SK-N-SH treated with all-trans-retinoic acid at 6 μM for 48 hours (cell line): ENCODE results near the gene STARD10.

Experiments
- ATAC-seq: fragments of 200-7000 bp; cut with Tn5 transposase; 3 replicates; pipeline ENCODE4 v1.9.1; 2020; ENCODE audit warnings: mild to moderate bottlenecking, moderate library complexity
- ARNTL ChIP-seq: fragments of 450-650 bp; formaldehyde crosslinking; IDR thresholded peaks from 2 replicates; pipeline ENCODE4 v1.5.0; 2020; ENCODE audit warnings: low read depth, mild to moderate bottlenecking, moderate library complexity, borderline replicate concordance
- BACH2 ChIP-seq: fragments of 250-450 bp; sonication (Bioruptor Pico); IDR thresholded peaks from 2 replicates; pipeline ENCODE4 v1.9.0; 2021; ENCODE audit warnings: mild to moderate bottlenecking, borderline replicate concordance
- CSDC2 ChIP-seq: fragments of 250-450 bp; sonication (Bioruptor Pico); IDR thresholded peaks from 2 replicates; pipeline ENCODE4 v1.5.0; 2020; ENCODE audit warnings: mild to moderate bottlenecking, moderate library complexity
- GLIS3 ChIP-seq: fragments of 250-450 bp; sonication (Bioruptor Pico); IDR thresholded peaks from 2 replicates; pipeline ENCODE4 v1.5.0; 2020; ENCODE audit warnings: mild to moderate bottlenecking, moderate library complexity
- ISL1 ChIP-seq: fragments of 250-450 bp; sonication (Bioruptor Pico); IDR thresholded peaks from 2 replicates; pipeline ENCODE4 v2.1.2; 2022; ENCODE audit warnings: mild to moderate bottlenecking, moderate library complexity
- OSR1 ChIP-seq: fragments of 250-450 bp; sonication (Bioruptor Pico); IDR thresholded peaks from 2 replicates; pipeline ENCODE4 v1.8.0; 2022; ENCODE audit warnings: moderate library complexity, mild to moderate bottlenecking, inconsistent platforms
- PPARA ChIP-seq: fragments of 250-450 bp; sonication (Bioruptor Pico); IDR thresholded peaks from 2 replicates; pipeline ENCODE4 v1.5.0; 2020; ENCODE audit warnings: mild to moderate bottlenecking, borderline replicate concordance
- RARB ChIP-seq: fragments of 250-450 bp; sonication (Bioruptor Pico); IDR thresholded peaks from 2 replicates; pipeline ENCODE4 v1.8.0; 2021; ENCODE audit warnings: mild to moderate bottlenecking, moderate library complexity
- SNAI2 ChIP-seq: fragments of 250-450 bp; sonication (Bioruptor Pico); IDR thresholded peaks from 2 replicates; pipeline ENCODE4 v1.5.0; 2020; ENCODE audit warnings: mild to moderate bottlenecking, moderate library complexity
- TCF4 ChIP-seq: fragments of 250-450 bp; sonication (Bioruptor Pico); IDR thresholded peaks from 2 replicates; pipeline ENCODE4 v1.8.0; 2021; ENCODE audit warnings: mild to moderate bottlenecking, moderate library complexity, borderline replicate concordance
- TOX ChIP-seq: fragments of 250-450 bp; sonication (Bioruptor Pico); IDR thresholded peaks from 2 replicates; pipeline ENCODE4 v1.8.0; 2021; ENCODE audit warnings: mild to moderate bottlenecking, moderate library complexity, borderline replicate concordance
- ZC3H10 ChIP-seq: fragments of 250-450 bp; sonication (Bioruptor Pico); IDR thresholded peaks from 2 replicates; pipeline ENCODE4 v1.5.1; 2021; ENCODE audit warnings: mild to moderate bottlenecking, moderate library complexity
- ZFP3 ChIP-seq: fragments of 250-450 bp; sonication (Bioruptor Pico); IDR thresholded peaks from 2 replicates; pipeline ENCODE4 v1.5.0; 2020; ENCODE audit warnings: mild to moderate bottlenecking, moderate library complexity
- ZFP30 ChIP-seq: fragments of 450-650 bp; formaldehyde crosslinking; IDR thresholded peaks from 2 replicates; pipeline ENCODE4 v1.5.0; 2022; ENCODE audit warnings: mild to moderate bottlenecking, moderate library complexity
- ZNF565 ChIP-seq: fragments of 450-650 bp; formaldehyde crosslinking; conservative IDR thresholded peaks from 2 replicates; pipeline ENCODE4 v1.5.0; 2020; ENCODE audit warnings: low read depth, mild to moderate bottlenecking, moderate library complexity
- ZNF70 ChIP-seq: fragments of 450-650 bp; formaldehyde crosslinking; IDR thresholded peaks from 2 replicates; pipeline ENCODE4 v1.5.0; 2020; ENCODE audit warnings: mild to moderate bottlenecking, moderate library complexity
- ZNF8 ChIP-seq: fragments of 450-650 bp; formaldehyde crosslinking; IDR thresholded peaks from 2 replicates; pipeline ENCODE4 v1.5.0; 2020; ENCODE audit warnings: mild to moderate bottlenecking, moderate library complexity
- TF ChIP-seq, protein P1 (sequence below): fragments of 250-450 bp; sonication (Bioruptor Pico); IDR thresholded peaks from 2 replicates; pipeline ENCODE4 v1.5.0; 2020; ENCODE audit warnings: mild to moderate bottlenecking, moderate library complexity
- TF ChIP-seq, protein P2 (sequence below): fragments of 250-450 bp; sonication (Bioruptor Pico); IDR thresholded peaks from 2 replicates; pipeline ENCODE4 v1.5.1; 2020; ENCODE audit warnings: low read depth, mild to moderate bottlenecking, moderate library complexity
- TF ChIP-seq, protein P3 (sequence below): fragments of 250-450 bp; sonication (Bioruptor Pico); IDR thresholded peaks from 2 replicates; pipeline ENCODE4 v1.8.0; 2021; ENCODE audit warnings: low read depth, mild to moderate bottlenecking, moderate library complexity, borderline replicate concordance
- TF ChIP-seq, protein P4 (sequence below): fragments of 250-450 bp; sonication (Bioruptor Pico); IDR thresholded peaks from 2 replicates; pipeline ENCODE4 v1.8.0; 2020; ENCODE audit warnings: mild to moderate bottlenecking, moderate library complexity, borderline replicate concordance
- TF ChIP-seq, protein P5 (sequence below): fragments of 250-450 bp; sonication (Bioruptor Pico); IDR thresholded peaks from 2 replicates; pipeline ENCODE4 v1.5.1; 2021; ENCODE audit warnings: mild to moderate bottlenecking, moderate library complexity

The STARD10 gene

DNA sequence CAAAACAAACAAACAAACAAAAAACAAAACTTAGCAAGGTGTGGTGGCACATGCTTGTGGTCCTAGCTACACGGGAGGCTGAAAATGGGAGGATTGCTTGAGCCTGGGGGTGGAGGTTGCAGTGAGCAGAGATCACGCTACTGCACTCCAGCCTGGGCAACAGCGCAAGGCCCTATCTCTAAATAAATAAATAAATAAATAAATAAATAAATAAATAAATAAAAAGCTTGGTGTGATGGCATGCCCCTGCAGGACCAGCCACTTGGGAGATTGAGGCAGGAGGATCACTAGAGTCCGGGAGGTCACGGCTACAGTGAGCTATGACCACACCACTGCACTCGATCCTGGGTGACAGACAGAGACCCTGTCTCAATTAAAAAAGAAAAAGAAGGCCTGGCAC, 9.0 kb upstream of the STARD10 start (continued):
- TF ChIP-seq, protein P1, sequence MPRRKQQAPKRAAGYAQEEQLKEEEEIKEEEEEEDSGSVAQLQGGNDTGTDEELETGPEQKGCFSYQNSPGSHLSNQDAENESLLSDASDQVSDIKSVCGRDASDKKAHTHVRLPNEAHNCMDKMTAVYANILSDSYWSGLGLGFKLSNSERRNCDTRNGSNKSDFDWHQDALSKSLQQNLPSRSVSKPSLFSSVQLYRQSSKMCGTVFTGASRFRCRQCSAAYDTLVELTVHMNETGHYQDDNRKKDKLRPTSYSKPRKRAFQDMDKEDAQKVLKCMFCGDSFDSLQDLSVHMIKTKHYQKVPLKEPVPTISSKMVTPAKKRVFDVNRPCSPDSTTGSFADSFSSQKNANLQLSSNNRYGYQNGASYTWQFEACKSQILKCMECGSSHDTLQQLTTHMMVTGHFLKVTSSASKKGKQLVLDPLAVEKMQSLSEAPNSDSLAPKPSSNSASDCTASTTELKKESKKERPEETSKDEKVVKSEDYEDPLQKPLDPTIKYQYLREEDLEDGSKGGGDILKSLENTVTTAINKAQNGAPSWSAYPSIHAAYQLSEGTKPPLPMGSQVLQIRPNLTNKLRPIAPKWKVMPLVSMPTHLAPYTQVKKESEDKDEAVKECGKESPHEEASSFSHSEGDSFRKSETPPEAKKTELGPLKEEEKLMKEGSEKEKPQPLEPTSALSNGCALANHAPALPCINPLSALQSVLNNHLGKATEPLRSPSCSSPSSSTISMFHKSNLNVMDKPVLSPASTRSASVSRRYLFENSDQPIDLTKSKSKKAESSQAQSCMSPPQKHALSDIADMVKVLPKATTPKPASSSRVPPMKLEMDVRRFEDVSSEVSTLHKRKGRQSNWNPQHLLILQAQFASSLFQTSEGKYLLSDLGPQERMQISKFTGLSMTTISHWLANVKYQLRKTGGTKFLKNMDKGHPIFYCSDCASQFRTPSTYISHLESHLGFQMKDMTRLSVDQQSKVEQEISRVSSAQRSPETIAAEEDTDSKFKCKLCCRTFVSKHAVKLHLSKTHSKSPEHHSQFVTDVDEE, result no peak
- TF ChIP-seq ZNF8 (CRISPR knock-in tag) (no peak), OSR1 (CRISPR knock-in tag) (no peak), CSDC2 (CRISPR knock-in tag) (no peak), BACH2 (CRISPR knock-in tag) (no peak), ARNTL (CRISPR knock-in tag) (no peak)

DNA sequence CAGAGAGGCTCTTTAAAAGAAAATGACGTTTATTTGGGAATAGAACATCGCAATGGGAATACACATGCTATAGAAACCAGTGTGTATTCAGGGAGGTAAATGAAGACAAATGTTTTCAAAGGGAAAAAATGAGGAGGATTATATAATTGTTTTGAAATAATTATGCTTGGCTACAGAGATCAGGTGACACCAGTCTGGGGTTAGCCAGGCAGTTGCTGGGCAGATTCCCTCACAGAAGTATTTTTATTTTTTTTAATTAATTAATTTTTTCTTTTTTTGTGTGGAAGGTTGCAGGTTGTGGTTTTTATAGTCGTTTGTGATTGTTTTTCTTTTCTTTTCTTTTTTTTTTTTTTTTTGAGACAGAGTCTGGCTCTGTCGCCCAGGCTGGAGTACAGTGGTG, 5.6 kb upstream of the STARD10 start:
- TF ChIP-seq BACH2 (CRISPR knock-in tag), result no peak
- no peak for TF ChIP-seq ZNF8 (CRISPR knock-in tag)
- TF ChIP-seq OSR1 (CRISPR knock-in tag), result no peak
- no peak for TF ChIP-seq ISL1 (CRISPR knock-in tag)
- no peak for TF ChIP-seq RARB (CRISPR knock-in tag)
- TF ChIP-seq ZFP3 (CRISPR knock-in tag), result no peak
- TF ChIP-seq GLIS3, result no peak
- no peak for TF ChIP-seq SNAI2 (CRISPR knock-in tag)
- TF ChIP-seq ZC3H10, result no peak
- TF ChIP-seq ARNTL (CRISPR knock-in tag), result no peak
- TF ChIP-seq, protein P2, sequence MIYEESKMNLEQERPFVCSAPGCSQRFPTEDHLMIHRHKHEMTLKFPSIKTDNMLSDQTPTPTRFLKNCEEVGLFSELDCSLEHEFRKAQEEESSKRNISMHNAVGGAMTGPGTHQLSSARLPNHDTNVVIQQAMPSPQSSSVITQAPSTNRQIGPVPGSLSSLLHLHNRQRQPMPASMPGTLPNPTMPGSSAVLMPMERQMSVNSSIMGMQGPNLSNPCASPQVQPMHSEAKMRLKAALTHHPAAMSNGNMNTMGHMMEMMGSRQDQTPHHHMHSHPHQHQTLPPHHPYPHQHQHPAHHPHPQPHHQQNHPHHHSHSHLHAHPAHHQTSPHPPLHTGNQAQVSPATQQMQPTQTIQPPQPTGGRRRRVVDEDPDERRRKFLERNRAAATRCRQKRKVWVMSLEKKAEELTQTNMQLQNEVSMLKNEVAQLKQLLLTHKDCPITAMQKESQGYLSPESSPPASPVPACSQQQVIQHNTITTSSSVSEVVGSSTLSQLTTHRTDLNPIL (CRISPR knock-in tag), result no peak
- TF ChIP-seq PPARA (CRISPR knock-in tag), result no peak
- TF ChIP-seq ZNF70 (CRISPR knock-in tag), result no peak
- no peak for TF ChIP-seq ZFP30 (CRISPR knock-in tag)
- no peak for TF ChIP-seq TOX (CRISPR knock-in tag)
- no peak for TF ChIP-seq ZNF565
- no peak for TF ChIP-seq CSDC2 (CRISPR knock-in tag)
- no peak for TF ChIP-seq TCF4 (CRISPR knock-in tag)
- TF ChIP-seq, protein P3, sequence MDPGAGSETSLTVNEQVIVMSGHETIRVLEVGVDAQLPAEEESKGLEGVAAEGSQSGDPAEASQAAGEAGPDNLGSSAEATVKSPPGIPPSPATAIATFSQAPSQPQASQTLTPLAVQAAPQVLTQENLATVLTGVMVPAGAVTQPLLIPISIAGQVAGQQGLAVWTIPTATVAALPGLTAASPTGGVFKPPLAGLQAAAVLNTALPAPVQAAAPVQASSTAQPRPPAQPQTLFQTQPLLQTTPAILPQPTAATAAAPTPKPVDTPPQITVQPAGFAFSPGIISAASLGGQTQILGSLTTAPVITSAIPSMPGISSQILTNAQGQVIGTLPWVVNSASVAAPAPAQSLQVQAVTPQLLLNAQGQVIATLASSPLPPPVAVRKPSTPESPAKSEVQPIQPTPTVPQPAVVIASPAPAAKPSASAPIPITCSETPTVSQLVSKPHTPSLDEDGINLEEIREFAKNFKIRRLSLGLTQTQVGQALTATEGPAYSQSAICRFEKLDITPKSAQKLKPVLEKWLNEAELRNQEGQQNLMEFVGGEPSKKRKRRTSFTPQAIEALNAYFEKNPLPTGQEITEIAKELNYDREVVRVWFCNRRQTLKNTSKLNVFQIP, result no peak
- peak; percentile 58; the same call in 2 of the 3 replicates for ATAC-seq

DNA sequence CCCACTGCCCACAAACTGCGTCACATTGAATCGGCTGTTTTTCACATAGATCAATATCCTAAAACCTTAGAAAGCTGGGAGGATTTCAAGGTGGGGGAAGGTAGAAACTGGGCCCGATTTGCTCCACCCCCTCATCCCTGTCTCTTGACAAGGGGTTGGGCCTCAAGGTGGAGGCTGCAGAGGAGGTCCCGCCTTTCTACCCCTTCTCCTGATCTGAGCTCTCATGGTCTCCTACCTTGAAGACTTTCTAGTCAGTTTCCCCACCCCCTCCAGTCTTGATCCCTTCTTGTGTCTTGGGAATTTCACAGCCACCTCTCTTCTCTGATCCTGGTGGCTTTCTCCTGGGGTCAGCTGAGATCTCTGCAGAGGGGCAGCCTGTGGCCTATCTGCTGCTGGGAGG, 4.5 kb upstream of the STARD10 start:
- ATAC-seq, result no peak
- TF ChIP-seq ZFP30 (CRISPR knock-in tag) (no peak), OSR1 (CRISPR knock-in tag) (no peak), CSDC2 (CRISPR knock-in tag) (no peak), ZC3H10 (no peak), ZNF565 (no peak), ZNF70 (CRISPR knock-in tag) (no peak), ISL1 (CRISPR knock-in tag) (no peak), ZNF8 (CRISPR knock-in tag) (no peak), ZFP3 (CRISPR knock-in tag) (no peak), RARB (CRISPR knock-in tag) (no peak), SNAI2 (CRISPR knock-in tag) (no peak), TOX (CRISPR knock-in tag) (no peak), GLIS3 (no peak)
- TF ChIP-seq, protein P4, sequence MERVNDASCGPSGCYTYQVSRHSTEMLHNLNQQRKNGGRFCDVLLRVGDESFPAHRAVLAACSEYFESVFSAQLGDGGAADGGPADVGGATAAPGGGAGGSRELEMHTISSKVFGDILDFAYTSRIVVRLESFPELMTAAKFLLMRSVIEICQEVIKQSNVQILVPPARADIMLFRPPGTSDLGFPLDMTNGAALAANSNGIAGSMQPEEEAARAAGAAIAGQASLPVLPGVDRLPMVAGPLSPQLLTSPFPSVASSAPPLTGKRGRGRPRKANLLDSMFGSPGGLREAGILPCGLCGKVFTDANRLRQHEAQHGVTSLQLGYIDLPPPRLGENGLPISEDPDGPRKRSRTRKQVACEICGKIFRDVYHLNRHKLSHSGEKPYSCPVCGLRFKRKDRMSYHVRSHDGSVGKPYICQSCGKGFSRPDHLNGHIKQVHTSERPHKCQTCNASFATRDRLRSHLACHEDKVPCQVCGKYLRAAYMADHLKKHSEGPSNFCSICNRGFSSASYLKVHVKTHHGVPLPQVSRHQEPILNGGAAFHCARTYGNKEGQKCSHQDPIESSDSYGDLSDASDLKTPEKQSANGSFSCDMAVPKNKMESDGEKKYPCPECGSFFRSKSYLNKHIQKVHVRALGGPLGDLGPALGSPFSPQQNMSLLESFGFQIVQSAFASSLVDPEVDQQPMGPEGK (CRISPR knock-in tag), result no peak
- TF ChIP-seq, protein P1, result no peak
- TF ChIP-seq, protein P5, sequence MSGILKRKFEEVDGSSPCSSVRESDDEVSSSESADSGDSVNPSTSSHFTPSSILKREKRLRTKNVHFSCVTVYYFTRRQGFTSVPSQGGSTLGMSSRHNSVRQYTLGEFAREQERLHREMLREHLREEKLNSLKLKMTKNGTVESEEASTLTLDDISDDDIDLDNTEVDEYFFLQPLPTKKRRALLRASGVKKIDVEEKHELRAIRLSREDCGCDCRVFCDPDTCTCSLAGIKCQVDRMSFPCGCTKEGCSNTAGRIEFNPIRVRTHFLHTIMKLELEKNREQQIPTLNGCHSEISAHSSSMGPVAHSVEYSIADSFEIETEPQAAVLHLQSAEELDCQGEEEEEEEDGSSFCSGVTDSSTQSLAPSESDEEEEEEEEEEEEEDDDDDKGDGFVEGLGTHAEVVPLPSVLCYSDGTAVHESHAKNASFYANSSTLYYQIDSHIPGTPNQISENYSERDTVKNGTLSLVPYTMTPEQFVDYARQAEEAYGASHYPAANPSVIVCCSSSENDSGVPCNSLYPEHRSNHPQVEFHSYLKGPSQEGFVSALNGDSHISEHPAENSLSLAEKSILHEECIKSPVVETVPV (CRISPR knock-in tag), result no peak
- TF ChIP-seq, protein P3, result no peak
